ENCODE measurements around the gene IL15RA. TPM values are rescaled to one million over a fixed set of nuclear protein-coding genes. Genes with fewer than 3 reads are reported as not detected.

The IL15RA gene
- total and polyA plus RNA-seq, 8 donors, result 6.7 to 63.0 (median 15.9) TPM

DNA sequence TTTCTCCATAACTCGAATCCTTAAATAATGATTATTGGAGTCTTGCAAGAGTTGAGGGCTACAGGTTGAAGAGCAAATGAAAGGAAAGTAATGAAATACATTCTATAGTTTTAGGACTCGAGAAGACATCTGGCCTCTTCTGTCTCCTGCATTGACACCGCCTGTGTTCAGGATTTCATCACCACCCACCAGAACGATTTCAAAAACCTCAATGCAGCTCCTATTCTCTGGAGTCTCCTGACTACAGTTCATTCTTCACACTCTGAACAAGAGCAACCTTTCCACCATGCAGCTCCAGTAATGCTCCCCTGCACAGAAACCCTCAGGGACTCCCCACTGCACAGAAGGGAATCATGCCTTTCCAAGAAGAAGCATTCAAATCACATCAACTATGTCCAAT lies 5.5 kb downstream of the IL15RA start:
- no peak for DNase-seq
- 60 to 63% (median 61%) methylated on average over 4 of the region's 4 CpGs for WGBS, 5 donors
- Histone ChIP-seq H3K27ac (peak overlapping the region; percentile 44 to 85 (median 73)), H3K9me3 (no peaks in the 10 kb centered on the region), H3K36me3 (peaks cover 0 to 8% (median 4%) of the 10 kb centered on the region in 4 donors), H3K4me3 (no peak overlapping the region), H3K4me1 (peaks cover 25 to 64% (median 29%) of the 10 kb centered on the region in 4 donors), H3K27me3 (no peaks in the 10 kb centered on the region)
- intact Hi-C loops (cut with DNase I; ENCODE audit: low total_unique reads), result no loop called here
- no peak for TF ChIP-seq POLR2A (IDR thresholded peaks at IDR 0.05)
- TF ChIP-seq, protein P1, sequence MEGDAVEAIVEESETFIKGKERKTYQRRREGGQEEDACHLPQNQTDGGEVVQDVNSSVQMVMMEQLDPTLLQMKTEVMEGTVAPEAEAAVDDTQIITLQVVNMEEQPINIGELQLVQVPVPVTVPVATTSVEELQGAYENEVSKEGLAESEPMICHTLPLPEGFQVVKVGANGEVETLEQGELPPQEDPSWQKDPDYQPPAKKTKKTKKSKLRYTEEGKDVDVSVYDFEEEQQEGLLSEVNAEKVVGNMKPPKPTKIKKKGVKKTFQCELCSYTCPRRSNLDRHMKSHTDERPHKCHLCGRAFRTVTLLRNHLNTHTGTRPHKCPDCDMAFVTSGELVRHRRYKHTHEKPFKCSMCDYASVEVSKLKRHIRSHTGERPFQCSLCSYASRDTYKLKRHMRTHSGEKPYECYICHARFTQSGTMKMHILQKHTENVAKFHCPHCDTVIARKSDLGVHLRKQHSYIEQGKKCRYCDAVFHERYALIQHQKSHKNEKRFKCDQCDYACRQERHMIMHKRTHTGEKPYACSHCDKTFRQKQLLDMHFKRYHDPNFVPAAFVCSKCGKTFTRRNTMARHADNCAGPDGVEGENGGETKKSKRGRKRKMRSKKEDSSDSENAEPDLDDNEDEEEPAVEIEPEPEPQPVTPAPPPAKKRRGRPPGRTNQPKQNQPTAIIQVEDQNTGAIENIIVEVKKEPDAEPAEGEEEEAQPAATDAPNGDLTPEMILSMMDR (IDR thresholded peaks at IDR 0.05), result no peak
- TF ChIP-seq EP300 (IDR thresholded peaks at IDR 0.05), result no peak

DNA sequence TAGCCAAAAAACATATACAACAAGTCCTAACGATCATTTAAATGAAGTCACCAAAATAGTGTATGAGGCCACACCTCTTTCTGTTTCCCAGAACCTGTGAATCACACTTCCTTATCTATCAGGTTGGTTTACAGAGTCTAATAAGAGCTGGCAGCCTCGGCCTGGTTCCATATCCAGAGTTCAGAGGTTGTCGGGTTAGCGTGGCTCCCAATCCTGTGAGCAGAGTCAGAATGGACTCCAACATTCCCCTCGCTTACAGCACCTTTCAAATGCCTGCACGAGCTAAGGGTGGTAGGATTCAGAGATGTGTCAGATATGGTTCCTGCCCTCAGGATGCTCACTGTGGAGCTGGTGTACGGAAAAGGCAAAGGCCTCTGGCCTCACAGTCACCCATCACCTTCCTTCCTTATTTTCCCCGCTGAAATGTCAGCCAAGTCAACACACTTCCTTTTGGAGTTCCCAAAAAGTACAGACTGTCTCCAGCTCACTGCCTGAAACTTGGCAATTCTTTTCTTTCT lies 6.0 kb downstream of the IL15RA start:
- intact Hi-C loops (cut with DNase I; ENCODE audit: low total_unique reads), result no loop called here
- Histone ChIP-seq H3K27me3 (no peaks in the 10 kb centered on the region), H3K4me1 (peaks cover 25 to 65% (median 27%) of the 10 kb centered on the region in 4 donors), H3K27ac (peak overlapping the region; percentile 44 to 85 (median 73)), H3K4me3 (no peak overlapping the region), H3K9me3 (no peaks in the 10 kb centered on the region), H3K36me3 (peaks cover 0 to 8% (median 4%) of the 10 kb centered on the region in 4 donors)
- DNase-seq, result peak; percentile 79 to 83
- TF ChIP-seq EP300 (IDR thresholded peaks at IDR 0.05) (no peak), POLR2AphosphoS5 (IDR thresholded peaks at IDR 0.05) (peak; percentile 16 to 53 (median 47)), POLR2A (IDR thresholded peaks at IDR 0.05) (no peak)
- TF ChIP-seq, protein P1 (IDR thresholded peaks at IDR 0.05), result no peak
- WGBS, 5 donors, result 16 to 39% (median 29%) methylated on average over 8 of the region's 8 CpGs

DNA sequence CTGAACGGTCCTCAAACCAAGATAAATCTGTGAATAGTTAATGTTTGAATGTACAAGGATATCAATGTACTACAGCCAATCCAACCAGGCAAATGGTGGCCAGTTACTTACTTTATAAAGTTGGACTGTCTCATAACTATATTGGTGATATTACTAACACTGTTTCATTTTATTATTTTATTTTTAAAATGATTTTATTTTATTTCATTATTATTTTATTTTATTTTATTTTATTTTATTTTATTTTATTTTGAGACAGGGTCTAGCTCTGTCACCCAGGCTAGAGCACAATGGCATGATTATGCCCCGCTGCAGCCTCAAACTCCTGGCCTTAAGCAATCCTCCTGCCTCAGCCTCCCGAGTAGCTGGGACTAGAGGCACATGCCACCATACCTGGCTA lies 6.8 kb downstream of the IL15RA start:
- H3K36me3 ChIP-seq, result peaks cover 0 to 14% (median 10%) of the 10 kb centered on the region in 4 donors
- no peak for DNase-seq
- H3K9me3 ChIP-seq, result no peaks in the 10 kb centered on the region
- H3K4me3 ChIP-seq, result no peak overlapping the region
- H3K27me3 ChIP-seq, result no peaks in the 10 kb centered on the region
- H3K4me1 ChIP-seq, result peaks cover 25 to 65% (median 26%) of the 10 kb centered on the region in 4 donors
- WGBS, 5 donors, result 78 to 82% (median 80%) methylated on average over 3 of the region's 3 CpGs
- intact Hi-C loops (cut with DNase I; ENCODE audit: low total_unique reads), result no loop called here
- TF ChIP-seq POLR2A (IDR thresholded peaks at IDR 0.05) (no peak), POLR2AphosphoS5 (IDR thresholded peaks at IDR 0.05) (no peak), EP300 (IDR thresholded peaks at IDR 0.05) (no peak)
- TF ChIP-seq, protein P1 (IDR thresholded peaks at IDR 0.05), result no peak
- H3K27ac ChIP-seq, result peak overlapping the region; percentile 69 to 85 (median 73)

DNA sequence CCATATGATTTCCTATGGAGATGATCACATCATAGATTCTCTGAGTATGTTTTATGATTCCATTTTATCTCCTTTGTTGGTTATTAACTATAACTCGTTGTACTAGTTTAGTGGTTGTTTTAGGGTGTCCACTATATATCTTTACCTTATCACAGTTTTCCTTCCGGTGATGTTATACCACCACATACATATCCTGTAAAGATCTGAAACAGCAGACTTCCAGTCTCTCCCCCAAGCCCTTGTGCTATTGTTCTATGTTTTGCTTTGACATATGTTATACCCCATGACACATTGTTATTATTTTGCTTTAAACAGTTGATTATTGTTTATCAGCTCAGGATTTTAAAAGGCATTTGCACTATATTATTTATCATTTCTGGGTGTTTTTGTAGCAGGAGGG lies 7.3 kb downstream of the IL15RA start:
- Histone ChIP-seq H3K27me3 (no peaks in the 10 kb centered on the region), H3K4me1 (peaks cover 22 to 65% (median 27%) of the 10 kb centered on the region in 4 donors), H3K27ac (peak overlapping the region in 3 of 5 donors; percentile 73 to 85 (median 79)), H3K9me3 (no peaks in the 10 kb centered on the region), H3K36me3 (peaks cover 0 to 19% (median 14%) of the 10 kb centered on the region in 4 donors), H3K4me3 (no peak overlapping the region)
- 51 to 64% (median 58%) methylated on average over 2 of the region's 2 CpGs for WGBS, 5 donors
- TF ChIP-seq POLR2AphosphoS5 (IDR thresholded peaks at IDR 0.05) (no peak), EP300 (IDR thresholded peaks at IDR 0.05) (no peak), POLR2A (IDR thresholded peaks at IDR 0.05) (no peak)
- TF ChIP-seq, protein P1 (IDR thresholded peaks at IDR 0.05), result no peak
- DNase-seq, result no peak
- intact Hi-C loops (cut with DNase I; ENCODE audit: low total_unique reads), result no loop called here
